SJCRH30 (cell line): ENCODE results near the gene MRPL55. TPM values are rescaled to one million over a fixed set of nuclear protein-coding genes. Genes with fewer than 3 reads are reported as not detected.

Source experiments
- DNase-seq, 2 experiments: peaks; one replicate each; pipeline ENCODE4 v3.0.0-alpha.2; 2015 to 2020
- H3K27ac ChIP-seq: fragments of 250-450 bp; sonication (Bioruptor Pico); 2 replicates; pipeline ENCODE4 v1.5.1; 2020; ENCODE audit warnings: mild to moderate bottlenecking, moderate library complexity
- H3K27me3 ChIP-seq: fragments of 250-450 bp; sonication (Bioruptor Pico); 2 replicates; pipeline ENCODE4 v1.5.1; 2020; ENCODE audit warnings: mild to moderate bottlenecking, moderate library complexity
- H3K36me3 ChIP-seq: fragments of 250-450 bp; sonication (Bioruptor Pico); 2 replicates; pipeline ENCODE4 v1.5.1; 2020; ENCODE audit warnings: mild to moderate bottlenecking, moderate library complexity
- H3K4me1 ChIP-seq: fragments of 250-450 bp; sonication (Bioruptor Pico); 2 replicates; pipeline ENCODE4 v1.5.1; 2020; ENCODE audit warnings: mild to moderate bottlenecking, moderate library complexity
- H3K4me3 ChIP-seq: fragments of 250-450 bp; sonication (Bioruptor Pico); 2 replicates; pipeline ENCODE4 v1.5.1; 2020; ENCODE audit warnings: mild to moderate bottlenecking, moderate library complexity
- H3K9me3 ChIP-seq: fragments of 250-450 bp; sonication (Bioruptor Pico); replicated peaks from 2 replicates; pipeline ENCODE4 v1.5.1; 2020; ENCODE audit warnings: mild to moderate bottlenecking, moderate library complexity
- total RNA-seq: library from RNA; depleted of rRNA; stranded (reverse); fragments of >200 nt; shearing (Covaris generic); gene quantifications from 2 replicates; pipeline ENCODE4 v1.2.3, GENCODE V29; 2014

MRPL55 gene
- total RNA-seq, 1 experiment from 2014 or later: 48.5 TPM

- no peak for DNase-seq
- Histone ChIP-seq H3K4me3 (no peak overlapping the region), H3K27ac (no peak overlapping the region), H3K27me3 (no peaks in the 10 kb centered on the region), H3K4me1 (peaks cover 6% of the 10 kb centered on the region; the same call in 1 of the 2 replicates), H3K9me3 (no peaks in the 10 kb centered on the region), H3K36me3 (0 out of 2 replicates have a peak, but pooled peaks cover 4% of the 10 kb centered on the region)
Measured at GRCh38 chr1:228150461-228151179, 41.5 kb upstream of the MRPL55 start.

- no peak for DNase-seq
- no peaks in the 10 kb centered on the region for H3K9me3 ChIP-seq
- H3K27ac ChIP-seq: no peak overlapping the region
- H3K27me3 ChIP-seq: no peaks in the 10 kb centered on the region
- 0 out of 2 replicates have a peak, but pooled peaks cover 4% of the 10 kb centered on the region for H3K36me3 ChIP-seq
- H3K4me1 ChIP-seq: peaks cover 6% of the 10 kb centered on the region; the same call in 1 of the 2 replicates
- H3K4me3 ChIP-seq: no peak overlapping the region
Measured at GRCh38 chr1:228150120-228150460, 41.0 kb upstream of the MRPL55 start.

- no peak within 1 kb of the TSS for H3K27ac ChIP-seq
- H3K4me1 ChIP-seq: peaks cover 6% of the 10 kb centered on the region; the same call in 1 of the 2 replicates
- H3K27me3 ChIP-seq: no peaks in the 10 kb centered on the region
- no peaks in the 10 kb centered on the region for H3K9me3 ChIP-seq
- DNase-seq: peak in 1 of 2 experiments; percentile 31
- H3K36me3 ChIP-seq: 0 out of 2 replicates have a peak, but pooled peaks cover 4% of the 10 kb centered on the region
- H3K4me3 ChIP-seq: no peak within 1 kb of the TSS
Measured at GRCh38 chr1:228149406-228150119, 40.5 kb upstream of the MRPL55 start, which contains the start of gene GJC2. Gene GJC2, plus strand, starts transcription at chr1:228149930. Its CDS starts 7,829 bp downstream, at chr1:228157759.

GRCh38 chr1:228148935-228149405 is 39.9 kb upstream of the MRPL55 start:
- Histone ChIP-seq H3K27ac (no peak overlapping the region), H3K4me1 (peaks cover 6% of the 10 kb centered on the region; the same call in 1 of the 2 replicates), H3K9me3 (no peaks in the 10 kb centered on the region), H3K36me3 (0 out of 2 replicates have a peak, but pooled peaks cover 4% of the 10 kb centered on the region), H3K4me3 (no peak overlapping the region), H3K27me3 (no peaks in the 10 kb centered on the region)
- DNase-seq: no peak

- Histone ChIP-seq H3K27me3 (no peaks in the 10 kb centered on the region), H3K9me3 (no peaks in the 10 kb centered on the region), H3K27ac (no peak overlapping the region), H3K4me1 (peaks cover 6% of the 10 kb centered on the region; the same call in 1 of the 2 replicates), H3K36me3 (0 out of 2 replicates have a peak, but pooled peaks cover 4% of the 10 kb centered on the region), H3K4me3 (no peak overlapping the region)
- no peak for DNase-seq
Measured at GRCh38 chr1:228148196-228148861, 39.2 kb upstream of the MRPL55 start.

- no peak overlapping the region for H3K4me3 ChIP-seq
- H3K27me3 ChIP-seq: no peaks in the 10 kb centered on the region
- no peak for DNase-seq
- H3K27ac ChIP-seq: no peak overlapping the region
- no peaks in the 10 kb centered on the region for H3K9me3 ChIP-seq
- H3K4me1 ChIP-seq: peaks cover 6% of the 10 kb centered on the region; the same call in 1 of the 2 replicates
- 0 out of 2 replicates have a peak, but pooled peaks cover 4% of the 10 kb centered on the region for H3K36me3 ChIP-seq
Measured at GRCh38 chr1:228147768-228148167, 38.7 kb upstream of the MRPL55 start.

- no peak for DNase-seq
- Histone ChIP-seq H3K27me3 (no peaks in the 10 kb centered on the region), H3K27ac (no peak overlapping the region), H3K4me1 (peaks cover 10% of the 10 kb centered on the region), H3K4me3 (no peak overlapping the region), H3K36me3 (0 out of 2 replicates have a peak, but pooled peaks cover 4% of the 10 kb centered on the region), H3K9me3 (no peaks in the 10 kb centered on the region)
Measured at GRCh38 chr1:228147151-228147693, 38.1 kb upstream of the MRPL55 start.

- no peak overlapping the region for H3K27ac ChIP-seq
- no peaks in the 10 kb centered on the region for H3K27me3 ChIP-seq
- 0 out of 2 replicates have a peak, but pooled peaks cover 4% of the 10 kb centered on the region for H3K36me3 ChIP-seq
- DNase-seq: no peak
- no peak overlapping the region for H3K4me3 ChIP-seq
- H3K4me1 ChIP-seq: peaks cover 16% of the 10 kb centered on the region
- H3K9me3 ChIP-seq: no peaks in the 10 kb centered on the region
Measured at GRCh38 chr1:228146417-228147150, 37.5 kb upstream of the MRPL55 start.

GRCh38 chr1:228145463-228146416 is 36.6 kb upstream of the MRPL55 start:
- Histone ChIP-seq H3K4me3 (no peak overlapping the region), H3K4me1 (peaks cover 22% of the 10 kb centered on the region), H3K27me3 (no peaks in the 10 kb centered on the region), H3K9me3 (no peaks in the 10 kb centered on the region), H3K27ac (no peak overlapping the region), H3K36me3 (0 out of 2 replicates have a peak, but pooled peaks cover 4% of the 10 kb centered on the region)
- DNase-seq: no peak

- no peak for DNase-seq
- no peaks in the 10 kb centered on the region for H3K27me3 ChIP-seq
- H3K27ac ChIP-seq: no peak overlapping the region
- no peaks in the 10 kb centered on the region for H3K9me3 ChIP-seq
- 0 out of 2 replicates have a peak, but pooled peaks cover 4% of the 10 kb centered on the region for H3K36me3 ChIP-seq
- H3K4me1 ChIP-seq: peaks cover 21% of the 10 kb centered on the region
- H3K4me3 ChIP-seq: no peak overlapping the region
Measured at GRCh38 chr1:228144993-228145343, 35.9 kb upstream of the MRPL55 start.

GRCh38 chr1:228144193-228144992 is 35.3 kb upstream of the MRPL55 start:
- Histone ChIP-seq H3K36me3 (0 out of 2 replicates have a peak, but pooled peaks cover 4% of the 10 kb centered on the region), H3K27ac (no peak overlapping the region), H3K4me1 (peaks cover 16% of the 10 kb centered on the region), H3K9me3 (no peaks in the 10 kb centered on the region), H3K4me3 (no peak overlapping the region), H3K27me3 (no peaks in the 10 kb centered on the region)
- DNase-seq: no peak

GRCh38 chr1:228143480-228144192 is 34.5 kb upstream of the MRPL55 start:
- Histone ChIP-seq H3K36me3 (0 out of 2 replicates have a peak, but pooled peaks cover under 1% of the 10 kb centered on the region), H3K4me1 (peaks cover 16% of the 10 kb centered on the region), H3K27me3 (no peaks in the 10 kb centered on the region), H3K27ac (no peak overlapping the region), H3K4me3 (no peak overlapping the region), H3K9me3 (no peaks in the 10 kb centered on the region)
- no peak for DNase-seq
